GM12878 (cell line): ENCODE data around the gene ASB2. TPM values are rescaled to one million over a fixed set of nuclear protein-coding genes. Genes with fewer than 3 reads are reported as not detected.

Experiments
- ATAC-seq: fragments of 200-7000 bp; cut with Tn5 transposase; 3 replicates; pipeline ENCODE4 v1.9.1; 2020; ENCODE audit warnings: mild to moderate bottlenecking, moderate library complexity
- BruUV-seq: library from RNA; stranded (reverse); fragments of 400-500 nt; replicated peaks from 2 replicates; lab custom pipeline; 2021; lab: Mats Ljungman, UMichigan
- CTCF ChIA-PET: fragments of 300-600 bp; sonication (Branson Sonifier 250); formaldehyde crosslinking; extraction: SDS; loops from one replicate; lab custom pipeline; 2021; ENCODE audit warnings: inconsistent platforms; lab: Yijun Ruan, JAX
- POLR2A ChIA-PET: fragments of 350-600 bp; formaldehyde crosslinking; extraction: SDS; loops from one replicate; lab custom pipeline; 2021; ENCODE audit warnings: inconsistent platforms; lab: Charles Lee
- RAD21 ChIA-PET: fragments of 300-600 bp; sonication (Branson Sonifier 250); formaldehyde crosslinking; loops from one replicate; lab custom pipeline; 2023; ENCODE audit warnings: antibody characterized with exemption; ENCODE audit not compliant: unreplicated experiment; lab: Charles Lee
- SMC1A ChIA-PET: fragments of 300-600 bp; sonication (Branson Sonifier 250); formaldehyde crosslinking; loops from one replicate; lab custom pipeline; 2023; ENCODE audit not compliant: unreplicated experiment, uncharacterized antibody; lab: Charles Lee
- DNase-seq: peaks from one replicate; pipeline ENCODE4 v3.0.0-alpha.2; 2011; ENCODE audit warnings: low read depth, low spot score
- FAIRE-seq: peaks from 3 replicates; lab custom pipeline; 2011; peaks lifted over from hg19 to GRCh38; lab: Jason Lieb, UNC
- H2AFZ ChIP-seq: 2 replicates; pipeline ENCODE4 v1.6.0; 2011; ENCODE audit warnings: low read depth, low read length, control low read depth; ENCODE audit not compliant: control insufficient read depth
- H3K27ac ChIP-seq: 2 replicates; pipeline ENCODE4 v1.5.1; 2011; ENCODE audit warnings: control low read depth; ENCODE audit not compliant: control insufficient read depth, insufficient read depth
- H3K27me3 ChIP-seq, 2 experiments: replicated peaks in 1 of 2; 2 replicates each; pipeline versions ENCODE4 v1.6.0 to v1.6.1; 2011; ENCODE audit warnings: low read length in 1 of 2; ENCODE audit not compliant: control insufficient read depth in 2 of 2, insufficient read depth in 2 of 2
- H3K36me3 ChIP-seq, 2 experiments: 2 replicates each; pipeline ENCODE4 v1.5.1; 2011; ENCODE audit warnings: low read length in 1 of 2; ENCODE audit not compliant: control insufficient read depth in 2 of 2, insufficient read depth in 2 of 2
- H3K4me1 ChIP-seq: 2 replicates; pipeline ENCODE4 v1.6.1; 2011; ENCODE audit warnings: mild to moderate bottlenecking, low read length, moderate library complexity, mixed read lengths; ENCODE audit not compliant: control insufficient read depth, insufficient read depth
- H3K4me2 ChIP-seq: 2 replicates; pipeline ENCODE4 v1.6.0; 2011; ENCODE audit warnings: control low read depth; ENCODE audit not compliant: control insufficient read depth, insufficient read depth
- H3K4me3 ChIP-seq: fragments of 200-600 bp; sonication (generic); 2 replicates; pipeline ENCODE4 v1.5.1; 2016
- H3K79me2 ChIP-seq: 2 replicates; pipeline ENCODE4 v1.6.0; 2011; ENCODE audit warnings: low read length; ENCODE audit not compliant: control insufficient read depth, insufficient read depth
- H3K9ac ChIP-seq: 2 replicates; pipeline ENCODE4 v1.8.0; 2011; ENCODE audit warnings: low read length, control low read depth, mixed read lengths; ENCODE audit not compliant: control insufficient read depth, insufficient read depth
- H3K9me3 ChIP-seq: replicated peaks from 3 replicates; pipeline ENCODE4 v1.5.1; 2011; ENCODE audit warnings: mild to moderate bottlenecking, low read length; ENCODE audit not compliant: control insufficient read depth, insufficient read depth
- H4K20me1 ChIP-seq: 2 replicates; pipeline ENCODE4 v1.6.0; 2011; ENCODE audit not compliant: control insufficient read depth, insufficient read depth
- ATF7 ChIP-seq: fragments of 450-650 bp; IDR thresholded peaks from 2 replicates; pipeline ENCODE4 v1.6.1; 2016; ENCODE audit warnings: low read depth, mild to moderate bottlenecking
- BHLHE40 ChIP-seq, 2 experiments: fragments of 450-650 bp in 1 of 2; IDR thresholded peaks; 2 replicates each; pipeline ENCODE4 v1.6.1; 2011 to 2017; ENCODE audit warnings: low read depth in 2 of 2, borderline replicate concordance in 1 of 2, improper control_type of control experiment in 1 of 2, low read length in 1 of 2, mild to moderate bottlenecking in 1 of 2
- DPF2 ChIP-seq: fragments of 450-650 bp; IDR thresholded peaks from 2 replicates; pipeline ENCODE4 v1.6.1; 2017; ENCODE audit warnings: mild to moderate bottlenecking
- GATAD2B ChIP-seq: fragments of 450-650 bp; conservative IDR thresholded peaks from 2 replicates; pipeline ENCODE4 v1.6.1; 2017; ENCODE audit warnings: low read depth, mild to moderate bottlenecking, moderate library complexity
- IKZF2 ChIP-seq, 2 experiments: fragments of 450-650 bp; IDR thresholded peaks; 2 replicates each; pipeline ENCODE4 v1.6.1; 2017; ENCODE audit warnings: mild to moderate bottlenecking in 2 of 2, moderate library complexity in 2 of 2
- JUNB ChIP-seq: IDR thresholded peaks from 2 replicates; pipeline ENCODE4 v1.6.1; 2016; ENCODE audit warnings: antibody characterized with exemption, mild to moderate bottlenecking
- MEF2B ChIP-seq: fragments of 450-650 bp; IDR thresholded peaks from 2 replicates; pipeline ENCODE4 v1.6.1; 2018; ENCODE audit warnings: mild to moderate bottlenecking, moderate library complexity; ENCODE audit not compliant: partially characterized antibody, poor library complexity, severe bottlenecking
- SPI1 ChIP-seq: IDR thresholded peaks from 2 replicates; pipeline ENCODE4 v1.6.1; 2011; ENCODE audit warnings: low read depth, mild to moderate bottlenecking, low read length, moderate library complexity, borderline replicate concordance; ENCODE audit not compliant: insufficient read depth
- SRF ChIP-seq, 2 experiments: IDR thresholded peaks; 2 replicates each; pipeline ENCODE4 v1.6.1; 2011; ENCODE audit warnings: low read depth in 2 of 2, low read length in 2 of 2, mild to moderate bottlenecking in 1 of 2, moderate library complexity in 1 of 2
- TBL1XR1 ChIP-seq: IDR thresholded peaks from 2 replicates; pipeline ENCODE4 v1.6.1; 2012; ENCODE audit warnings: low read depth, low read length, improper control_type of control experiment
- TCF12 ChIP-seq: IDR thresholded peaks from 2 replicates; pipeline ENCODE4 v1.6.1; 2011; ENCODE audit warnings: low read depth, mild to moderate bottlenecking, low read length
- YY1 ChIP-seq: IDR thresholded peaks from 2 replicates; pipeline ENCODE4 v1.6.1; 2011; ENCODE audit warnings: low read depth, mild to moderate bottlenecking, low read length
- ZNF384 ChIP-seq: IDR thresholded peaks from 2 replicates; pipeline ENCODE4 v1.6.1; 2012; ENCODE audit warnings: low read depth, mild to moderate bottlenecking, low read length, improper control_type of control experiment, borderline replicate concordance
- WGBS: methylation state at CpG from one replicate; pipeline ENCODE4 v1.1.6; 2016; ENCODE audit warnings: low lambda C conversion rate; ENCODE audit not compliant: insufficient replicate concordance, insufficient coverage; ENCODE audit errors: missing lambda C conversion rate; 5-methylcytosine and 5-hydroxymethylcytosine counted together
- in situ Hi-C: fragments of 300-500 bp; cut with MboI; formaldehyde crosslinking; loops from 9 replicates; pipeline ENCODE4 v1.14.3; 2018; ENCODE audit warnings: mixed read lengths
- intact Hi-C: fragments of 100-400 bp; cut with micrococcal nuclease; formaldehyde crosslinking; loops from one replicate; pipeline ENCODE4 v1.14.2; 2022; ENCODE audit not compliant: unreplicated experiment
- polyA plus RNA-seq, 11 experiments: library from polyadenylated mRNA; depleted of rRNA in 4 of 11; unstranded in 6 of 11; stranded (reverse) in 5 of 11; fragments of >200 nt; fragmentation: Nextera tagmentation in 4 of 11; fragmentation: Illumina TruSeq in 1 of 11; extraction: Ambion mirVana in 4 of 11; extraction: Trizol in 1 of 11; gene quantifications; 1 replicate in 1 of 11; 2 replicates in 10 of 11; pipeline versions ENCODE4 v1.2.1 to v1.2.3, GENCODE V29; 2011 to 2016; ENCODE audit warnings: inconsistent platforms in 2 of 11, missing spikeins in 2 of 11, low read depth in 1 of 11
- total RNA-seq, 4 experiments: library from RNA; depleted of rRNA in 3 of 4; stranded (reverse); fragments of >200 nt in 3 of 4; fragmentation: Illumina TruSeq in 1 of 4; extraction: Trizol in 1 of 4; gene quantifications; 2 replicates each; pipeline versions ENCODE4 v1.2.1 to v1.2.3, GENCODE V29; 2013 to 2021
- TF ChIP-seq, protein P1 (sequence below): IDR thresholded peaks from 2 replicates; pipeline ENCODE4 v1.6.1; 2011; ENCODE audit warnings: low read depth, mild to moderate bottlenecking, low read length, moderate library complexity, borderline replicate concordance; ENCODE audit errors: extremely low read depth
- TF ChIP-seq, protein P2 (sequence below): IDR thresholded peaks from 2 replicates; pipeline ENCODE4 v1.6.1; 2012; ENCODE audit warnings: low read depth, low read length, improper control_type of control experiment
- TF ChIP-seq, protein P3 (sequence below), 3 experiments: IDR thresholded peaks in 2 of 3; conservative IDR thresholded peaks in 1 of 3; 2 replicates each; pipeline ENCODE4 v1.5.1; 2011; ENCODE audit warnings: low read depth in 3 of 3, low read length in 3 of 3, mild to moderate bottlenecking in 3 of 3, control low read depth in 2 of 3, moderate library complexity in 2 of 3, inconsistent platforms in 1 of 3, mixed read lengths in 1 of 3; ENCODE audit not compliant: control insufficient read depth in 2 of 3, insufficient read depth in 1 of 3; ENCODE audit errors: extremely low read depth in 1 of 3

Gene ASB2
- total and polyA plus RNA-seq, 10 of the 15 experiments (the other 5 are each of a cell fraction or from before 2014, with no cell fraction given): 3.0 to 54.8 (median 33.5) TPM

DNA sequence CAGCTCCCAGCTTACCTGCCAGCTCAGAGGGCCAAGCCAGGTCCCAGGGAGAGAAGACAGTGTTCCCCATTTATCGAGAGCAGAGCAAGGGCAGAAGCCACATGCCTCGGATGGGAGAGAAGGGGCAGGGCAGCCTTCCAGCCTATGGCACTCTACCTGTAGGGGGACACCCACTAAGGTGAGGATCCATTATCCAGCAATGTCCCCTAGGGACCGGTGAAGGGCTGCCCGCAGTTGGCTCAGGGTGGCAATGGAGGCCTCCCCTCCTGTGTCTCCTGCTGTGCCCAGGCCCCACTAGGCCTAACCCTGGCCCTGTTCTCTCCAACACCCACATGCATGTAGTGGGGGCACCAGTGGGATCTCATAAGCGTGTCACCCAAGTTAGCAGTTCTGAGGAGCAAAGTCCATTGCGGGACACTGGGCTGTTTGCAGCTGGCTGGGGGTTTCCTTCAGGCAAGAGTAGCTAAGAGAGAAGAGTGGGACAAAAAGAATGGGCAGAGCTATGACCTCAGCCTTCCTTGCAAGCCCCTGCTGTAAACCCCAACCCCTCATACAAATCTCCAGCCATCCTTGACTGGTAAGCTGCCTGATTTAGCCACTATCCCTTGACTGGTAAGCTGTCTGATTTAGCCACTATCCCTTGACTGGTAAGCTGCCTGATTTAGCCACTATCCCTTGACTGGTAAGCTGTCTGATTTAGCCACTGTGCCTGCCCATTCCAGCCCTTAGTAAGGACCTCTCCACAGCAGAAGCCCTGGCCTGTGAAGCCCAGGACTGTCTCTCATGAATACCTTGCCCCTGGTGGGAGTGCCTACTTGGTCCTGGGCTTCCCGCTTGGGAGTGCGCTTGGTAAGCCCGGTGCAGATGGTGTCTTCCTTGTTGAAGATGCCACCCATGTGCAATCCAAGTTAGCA is 5.2 kb upstream of the ASB2 start:
- Histone ChIP-seq H3K4me3 (no peak overlapping the region), H4K20me1 (no peaks in the 10 kb centered on the region), H3K9ac (no peak overlapping the region), H3K27ac (no peak overlapping the region), H2AFZ (no peak overlapping the region), H3K79me2 (no peaks in the 10 kb centered on the region), H3K9me3 (no peaks in the 10 kb centered on the region; the same call in 2 of the 3 replicates), H3K4me1 (peaks cover 39% of the 10 kb centered on the region), H3K36me3 (no peaks in the 10 kb centered on the region; a peak in 1 of 4 replicates), H3K4me2 (no peak overlapping the region), H3K27me3 (no peaks in the 10 kb centered on the region)
- intact Hi-C loops: no loop called here
- ChIA-PET RAD21 (interaction anchor here (1.8 to 16.9 kb wide), 7 partner anchors 9 to 42 kb away, joined by 6 to 324 read pairs (median 20); no protein-coding TSS in a partner anchor), CTCF (interaction anchor here (0.6 to 20.8 kb wide), 15 partner anchors 9 to 774 kb away, joined by 3 to 399 read pairs (median 4); partner anchors contain the start of genes CCDC197 and UBR7), POLR2A (interaction anchor here (0.6 to 2.7 kb wide), 13 partner anchors 10 to 809 kb away, joined by 3 to 12 read pairs (median 4); partner anchors contain the start of gene CCDC197), SMC1A (interaction anchor here (1.2 to 20.2 kb wide), 7 partner anchors 10 to 41 kb away, joined by 5 to 409 read pairs (median 17); partner anchors contain the start of gene CCDC197)
- no TSS peak for BruUV-seq
- WGBS: 79% methylated on average over 9 of the region's 9 CpGs
- FAIRE-seq (no peak), ATAC-seq (no peak), DNase-seq (no peak)
- in situ Hi-C loops: no loop called here
- TF ChIP-seq ZNF384: no peak
- TF ChIP-seq ATF7: peak; percentile 64
- TF ChIP-seq, protein P1, sequence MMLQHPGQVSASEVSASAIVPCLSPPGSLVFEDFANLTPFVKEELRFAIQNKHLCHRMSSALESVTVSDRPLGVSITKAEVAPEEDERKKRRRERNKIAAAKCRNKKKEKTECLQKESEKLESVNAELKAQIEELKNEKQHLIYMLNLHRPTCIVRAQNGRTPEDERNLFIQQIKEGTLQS: no peak
- TF ChIP-seq BHLHE40 (IDR thresholded peaks at IDR 0.05; ENCODE audit: borderline replicate concordance in 1 of 2, low read depth in 2 of 2, low read length in 1 of 2): peak in 1 of 2 experiments; percentile 33; a peak in 1 of 4 replicates
- 0 out of 2 replicates have a peak, but pooled peaks have one; percentile 42 for TF ChIP-seq GATAD2B
- no peak for TF ChIP-seq YY1
- TF ChIP-seq SRF (IDR thresholded peaks at IDR 0.05; ENCODE audit: low read depth in 2 of 2, low read length in 2 of 2): no peak
- no peak for TF ChIP-seq TBL1XR1
- peak; percentile 35; the same call in 1 of the 2 replicates for TF ChIP-seq JUNB
- TF ChIP-seq DPF2: 0 out of 2 replicates have a peak, but pooled peaks have one; percentile 26
- TF ChIP-seq SPI1: no peak
- peak; percentile 27 for TF ChIP-seq MEF2B
- TF ChIP-seq, protein P2, sequence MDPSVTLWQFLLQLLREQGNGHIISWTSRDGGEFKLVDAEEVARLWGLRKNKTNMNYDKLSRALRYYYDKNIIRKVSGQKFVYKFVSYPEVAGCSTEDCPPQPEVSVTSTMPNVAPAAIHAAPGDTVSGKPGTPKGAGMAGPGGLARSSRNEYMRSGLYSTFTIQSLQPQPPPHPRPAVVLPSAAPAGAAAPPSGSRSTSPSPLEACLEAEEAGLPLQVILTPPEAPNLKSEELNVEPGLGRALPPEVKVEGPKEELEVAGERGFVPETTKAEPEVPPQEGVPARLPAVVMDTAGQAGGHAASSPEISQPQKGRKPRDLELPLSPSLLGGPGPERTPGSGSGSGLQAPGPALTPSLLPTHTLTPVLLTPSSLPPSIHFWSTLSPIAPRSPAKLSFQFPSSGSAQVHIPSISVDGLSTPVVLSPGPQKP: no peak
- TF ChIP-seq, protein P3, sequence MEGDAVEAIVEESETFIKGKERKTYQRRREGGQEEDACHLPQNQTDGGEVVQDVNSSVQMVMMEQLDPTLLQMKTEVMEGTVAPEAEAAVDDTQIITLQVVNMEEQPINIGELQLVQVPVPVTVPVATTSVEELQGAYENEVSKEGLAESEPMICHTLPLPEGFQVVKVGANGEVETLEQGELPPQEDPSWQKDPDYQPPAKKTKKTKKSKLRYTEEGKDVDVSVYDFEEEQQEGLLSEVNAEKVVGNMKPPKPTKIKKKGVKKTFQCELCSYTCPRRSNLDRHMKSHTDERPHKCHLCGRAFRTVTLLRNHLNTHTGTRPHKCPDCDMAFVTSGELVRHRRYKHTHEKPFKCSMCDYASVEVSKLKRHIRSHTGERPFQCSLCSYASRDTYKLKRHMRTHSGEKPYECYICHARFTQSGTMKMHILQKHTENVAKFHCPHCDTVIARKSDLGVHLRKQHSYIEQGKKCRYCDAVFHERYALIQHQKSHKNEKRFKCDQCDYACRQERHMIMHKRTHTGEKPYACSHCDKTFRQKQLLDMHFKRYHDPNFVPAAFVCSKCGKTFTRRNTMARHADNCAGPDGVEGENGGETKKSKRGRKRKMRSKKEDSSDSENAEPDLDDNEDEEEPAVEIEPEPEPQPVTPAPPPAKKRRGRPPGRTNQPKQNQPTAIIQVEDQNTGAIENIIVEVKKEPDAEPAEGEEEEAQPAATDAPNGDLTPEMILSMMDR (IDR thresholded peaks at IDR 0.05 in 2 of 3, conservative IDR thresholded peaks at IDR 0.05 in 1 of 3; ENCODE audit: control insufficient read depth in 2 of 3, extremely low read depth in 1 of 3, insufficient read depth in 1 of 3, low read depth in 3 of 3, low read length in 3 of 3): no peak
- TF ChIP-seq IKZF2 (IDR thresholded peaks at IDR 0.05): peak in 1 of 2 experiments; percentile 49; a peak in 2 of 4 replicates
- 0 out of 2 replicates have a peak, but pooled peaks have one; percentile 5 for TF ChIP-seq TCF12
